SH-SY5Y (cell line): ENCODE measurements around the gene FCER2.

Experiments
- GATA2 ChIP-seq: IDR thresholded peaks from 2 replicates; pipeline ENCODE4 v1.6.1; 2011; ENCODE audit warnings: mild to moderate bottlenecking, low read depth, low read length
- GATA3 ChIP-seq: IDR thresholded peaks from 2 replicates; pipeline ENCODE4 v1.6.1; 2011; ENCODE audit warnings: low read depth, mild to moderate bottlenecking, low read length, moderate library complexity

GRCh38 chr19:7731218-7731595, 29.3 kb upstream of the FCER2 start:
- TF ChIP-seq GATA3 (no peak), GATA2 (no peak)
